Stimulated activated CD4-positive, alpha-beta T cell treated with anti-CD3 and anti-CD28 coated beads, Interleukin-15, amount 100 ng/mL, for 24 hours (primary cell): ENCODE measurements around the gene SPAG9.

Source experiments
- DNase-seq: peaks from one replicate; pipeline ENCODE4 v3.0.0-alpha.2; 2020

SPAG9 gene

GRCh38 chr17:50977487-50978159 is 143.0 kb downstream of the SPAG9 start:
- no peak for DNase-seq

GRCh38 chr17:50976951-50977472 is 143.7 kb downstream of the SPAG9 start:
- DNase-seq: no peak

- DNase-seq: no peak
Measured at GRCh38 chr17:50973557-50974494, 146.8 kb downstream of the SPAG9 start.

GRCh38 chr17:50972577-50972976 is 148.1 kb downstream of the SPAG9 start:
- DNase-seq: no peak

GRCh38 chr17:50967795-50968194 is 152.9 kb downstream of the SPAG9 start:
- DNase-seq: no peak

GRCh38 chr17:50966163-50966666 is 154.5 kb downstream of the SPAG9 start:
- no peak for DNase-seq

- no peak for DNase-seq
Measured at GRCh38 chr17:50963139-50963538, 157.5 kb downstream of the SPAG9 start.

GRCh38 chr17:50961282-50962220 is 159.1 kb downstream of the SPAG9 start:
- DNase-seq: no peak

GRCh38 chr17:50959341-50959740 is 161.3 kb downstream of the SPAG9 start:
- no peak for DNase-seq

- no peak for DNase-seq
Measured at GRCh38 chr17:50957600-50958575, 162.8 kb downstream of the SPAG9 start.

- DNase-seq: peak; percentile 72
Measured at GRCh38 chr17:50956750-50957523, 163.7 kb downstream of the SPAG9 start.

- no peak for DNase-seq
Measured at GRCh38 chr17:50956409-50956749, 164.3 kb downstream of the SPAG9 start.

- DNase-seq: no peak
Measured at GRCh38 chr17:50955667-50956120, 165.0 kb downstream of the SPAG9 start.

- no peak for DNase-seq
Measured at GRCh38 chr17:50955160-50955559, 165.5 kb downstream of the SPAG9 start.

GRCh38 chr17:50954641-50955121 is 166.0 kb downstream of the SPAG9 start:
- DNase-seq: no peak

- DNase-seq: no peak
Measured at GRCh38 chr17:50953831-50954601, 166.7 kb downstream of the SPAG9 start.

- no peak for DNase-seq
Measured at GRCh38 chr17:50953518-50953830, 167.2 kb downstream of the SPAG9 start.

GRCh38 chr17:50952889-50953288 is 167.8 kb downstream of the SPAG9 start:
- no peak for DNase-seq

- DNase-seq: no peak
Measured at GRCh38 chr17:50952013-50952412, 168.7 kb downstream of the SPAG9 start.
